PC-3 (cell line): ENCODE measurements around the gene CATSPERZ. TPM values are rescaled to one million over a fixed set of nuclear protein-coding genes. Genes with fewer than 3 reads are reported as not detected.
A peak's percentile ranks its signal among the peaks of the same experiment; 100 is the strongest.

Experiments
- ATAC-seq: fragments of 200-7000 bp; cut with Tn5 transposase; 2 replicates; pipeline ENCODE4 v1.9.1; 2020; ENCODE audit warnings: mild to moderate bottlenecking, moderate library complexity
- BruUV-seq: library from RNA; stranded (reverse); fragments of 400-500 nt; replicated peaks from 2 replicates; lab custom pipeline; 2021; lab: Mats Ljungman, UMichigan
- CTCF ChIA-PET: fragments of 300-600 bp; sonication (Branson Sonifier 250); formaldehyde crosslinking; loops from one replicate; lab custom pipeline; 2022; ENCODE audit warnings: antibody characterized with exemption; lab: Charles Lee
- POLR2A ChIA-PET: fragments of 300-600 bp; sonication (Branson Sonifier 250); formaldehyde crosslinking; loops from one replicate; lab custom pipeline; 2022; ENCODE audit warnings: antibody characterized with exemption; ENCODE audit not compliant: unreplicated experiment; lab: Charles Lee
- DNase-seq: peaks from one replicate; pipeline ENCODE4 v3.0.0-alpha.2; 2015
- H2AFZ ChIP-seq: fragments of 300-600 bp; sonication (generic); 2 replicates; pipeline ENCODE4 v1.6.0; 2016; ENCODE audit warnings: antibody characterized with exemption, low read length
- H3F3A ChIP-seq: fragments of 300-600 bp; sonication (generic); one replicate; pipeline ENCODE4 v1.6.0; 2017; ENCODE audit warnings: antibody characterized with exemption, low read length, control low read depth, mild to moderate bottlenecking; ENCODE audit not compliant: unreplicated experiment
- H3K27ac ChIP-seq: fragments of 300-600 bp; sonication (generic); 2 replicates; pipeline ENCODE4 v1.5.1; 2016; ENCODE audit warnings: mild to moderate bottlenecking, low read length
- H3K27me3 ChIP-seq: fragments of 300-600 bp; sonication (generic); 2 replicates; pipeline ENCODE4 v1.6.1; 2016; ENCODE audit warnings: low read length, mixed read lengths
- H3K36me3 ChIP-seq: fragments of 300-600 bp; sonication (generic); 2 replicates; pipeline ENCODE4 v1.6.1; 2016; ENCODE audit warnings: low read depth, mixed run types, low read length, mixed read lengths
- H3K4me1 ChIP-seq: fragments of 300-600 bp; sonication (generic); 2 replicates; pipeline ENCODE4 v1.5.1; 2016; ENCODE audit warnings: low read length; ENCODE audit not compliant: insufficient read depth
- H3K4me2 ChIP-seq: fragments of 300-600 bp; sonication (generic); 2 replicates; pipeline ENCODE4 v1.6.0; 2016; ENCODE audit warnings: low read length
- H3K4me3 ChIP-seq: fragments of 300-600 bp; sonication (generic); 2 replicates; pipeline ENCODE4 v1.5.1; 2016; ENCODE audit warnings: mild to moderate bottlenecking, low read length, mixed read lengths
- H3K79me2 ChIP-seq: fragments of 300-600 bp; sonication (generic); 2 replicates; pipeline ENCODE4 v1.6.1; 2017; ENCODE audit warnings: low read length, mixed read lengths
- H3K9ac ChIP-seq: fragments of 300-600 bp; sonication (generic); 2 replicates; pipeline ENCODE4 v1.6.0; 2016; ENCODE audit warnings: mild to moderate bottlenecking, low read length
- H3K9me2 ChIP-seq: fragments of 300-600 bp; sonication (generic); replicated peaks from 2 replicates; pipeline ENCODE4 v1.6.1; 2016; ENCODE audit warnings: mixed run types, low read length, mixed read lengths
- H3K9me3 ChIP-seq: fragments of 300-600 bp; sonication (generic); 2 replicates; pipeline ENCODE4 v1.6.1; 2016; ENCODE audit warnings: low read length, mixed read lengths
- H4K20me1 ChIP-seq: fragments of 300-600 bp; sonication (generic); 2 replicates; pipeline ENCODE4 v1.6.1; 2016; ENCODE audit warnings: low read length, mixed read lengths
- EZH2 ChIP-seq: fragments of 300-600 bp; sonication (generic); IDR thresholded peaks from one replicate; pipeline ENCODE4 v1.6.1; 2017; ENCODE audit warnings: antibody characterized with exemption, mild to moderate bottlenecking, low read length; ENCODE audit not compliant: unreplicated experiment
- EZH2phosphoT487 ChIP-seq: fragments of 300-600 bp; sonication (generic); IDR thresholded peaks from 2 replicates; pipeline ENCODE4 v1.6.1; 2018; ENCODE audit warnings: mild to moderate bottlenecking, antibody characterized with exemption, low read length, borderline replicate concordance
- intact Hi-C: fragments of 100-400 bp; cut with micrococcal nuclease; formaldehyde crosslinking; loops from 2 replicates; pipeline ENCODE4 v1.9.0; 2023
- total RNA-seq: library from RNA; depleted of rRNA; stranded (reverse); fragments of >200 nt; gene quantifications from 2 replicates; pipeline ENCODE4 v1.2.3, GENCODE V29; 2014
- TF ChIP-seq, protein P1 (sequence below): fragments of 300-600 bp; sonication (generic); conservative IDR thresholded peaks from 2 replicates; pipeline ENCODE4 v1.5.1; 2017; ENCODE audit warnings: antibody characterized with exemption, low read depth, mild to moderate bottlenecking, low read length

The CATSPERZ gene
- total RNA-seq, 1 experiment from 2014 or later = 9.2 TPM

DNA sequence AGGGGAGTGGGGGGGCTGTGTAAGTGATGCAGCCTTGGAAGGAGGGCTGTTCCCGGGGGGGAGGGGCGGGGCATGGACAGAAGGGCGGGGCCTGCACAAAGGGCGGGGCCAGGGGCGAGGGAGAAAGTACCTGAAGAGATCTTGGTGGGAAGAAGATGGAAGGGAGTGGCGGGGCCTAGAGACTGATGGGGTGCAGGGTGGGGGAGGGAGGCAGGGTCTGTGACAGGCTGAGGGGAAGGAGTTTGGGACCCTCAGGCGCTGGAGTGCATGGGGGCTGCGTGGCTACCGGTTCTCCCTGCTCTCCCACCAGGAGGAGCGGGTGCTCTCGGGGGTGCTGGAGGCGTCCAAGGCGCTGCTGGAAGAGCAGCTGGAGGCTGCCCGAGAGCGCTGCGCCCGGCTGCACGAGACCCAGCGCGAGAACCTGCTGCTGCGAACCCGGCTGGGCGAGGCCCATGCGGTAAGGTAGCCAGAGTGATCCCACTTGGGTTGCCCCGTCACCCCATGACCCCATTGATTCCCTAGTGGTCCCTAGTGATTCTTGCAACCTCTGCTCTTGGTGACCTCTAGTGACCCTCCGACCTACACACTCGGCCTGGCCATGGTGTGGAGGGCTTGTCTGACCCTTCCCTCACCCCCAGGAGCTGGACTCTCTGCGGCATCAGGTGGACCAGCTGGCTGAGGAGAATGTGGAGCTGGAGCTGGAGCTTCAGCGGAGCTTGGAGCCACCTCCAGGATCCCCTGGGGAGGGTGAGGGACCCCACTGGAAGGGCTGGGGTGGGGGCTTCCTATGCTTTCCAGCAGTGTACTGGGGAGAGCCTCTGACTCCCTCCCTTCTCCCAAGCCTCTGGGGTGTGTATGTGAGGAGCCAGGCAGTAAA is 42.9 kb downstream of the CATSPERZ start:
- intact Hi-C loops = no loop called here
- Histone ChIP-seq H3K9me2 (no peaks in the 10 kb centered on the region), H2AFZ (peak overlapping the region; percentile 84), H3K4me1 (peaks cover 12% of the 10 kb centered on the region), H3K27ac (no peak overlapping the region), H3K4me3 (peak overlapping the region; percentile 65), H3F3A (no peaks in the 10 kb centered on the region), H3K9me3 (no peaks in the 10 kb centered on the region), H3K36me3 (no peaks in the 10 kb centered on the region), H3K4me2 (peak overlapping the region; percentile 87), H3K27me3 (no peaks in the 10 kb centered on the region), H3K79me2 (no peaks in the 10 kb centered on the region), H4K20me1 (no peaks in the 10 kb centered on the region), H3K9ac (no peak overlapping the region)
- no peak for DNase-seq
- ChIA-PET CTCF (interaction anchor here (0.6 to 1.5 kb wide), 8 partner anchors 10 to 204 kb away, joined by 3 to 27 read pairs (median 6); partner anchors contain the start of genes PRDX5 and TRMT112), POLR2A (interaction anchor here (0.6 to 0.7 kb wide), 3 partner anchors 12 to 1679 kb away, joined by 3 to 7 read pairs (median 4); partner anchors contain the start of genes PRDX5 and TRMT112)
- ATAC-seq = peak; percentile 1; the same call in 1 of the 2 replicates
- no TSS peak for BruUV-seq
- TF ChIP-seq, protein P1, sequence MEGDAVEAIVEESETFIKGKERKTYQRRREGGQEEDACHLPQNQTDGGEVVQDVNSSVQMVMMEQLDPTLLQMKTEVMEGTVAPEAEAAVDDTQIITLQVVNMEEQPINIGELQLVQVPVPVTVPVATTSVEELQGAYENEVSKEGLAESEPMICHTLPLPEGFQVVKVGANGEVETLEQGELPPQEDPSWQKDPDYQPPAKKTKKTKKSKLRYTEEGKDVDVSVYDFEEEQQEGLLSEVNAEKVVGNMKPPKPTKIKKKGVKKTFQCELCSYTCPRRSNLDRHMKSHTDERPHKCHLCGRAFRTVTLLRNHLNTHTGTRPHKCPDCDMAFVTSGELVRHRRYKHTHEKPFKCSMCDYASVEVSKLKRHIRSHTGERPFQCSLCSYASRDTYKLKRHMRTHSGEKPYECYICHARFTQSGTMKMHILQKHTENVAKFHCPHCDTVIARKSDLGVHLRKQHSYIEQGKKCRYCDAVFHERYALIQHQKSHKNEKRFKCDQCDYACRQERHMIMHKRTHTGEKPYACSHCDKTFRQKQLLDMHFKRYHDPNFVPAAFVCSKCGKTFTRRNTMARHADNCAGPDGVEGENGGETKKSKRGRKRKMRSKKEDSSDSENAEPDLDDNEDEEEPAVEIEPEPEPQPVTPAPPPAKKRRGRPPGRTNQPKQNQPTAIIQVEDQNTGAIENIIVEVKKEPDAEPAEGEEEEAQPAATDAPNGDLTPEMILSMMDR = no peak
- TF ChIP-seq EZH2phosphoT487 (no peak), EZH2 (no peak)

DNA sequence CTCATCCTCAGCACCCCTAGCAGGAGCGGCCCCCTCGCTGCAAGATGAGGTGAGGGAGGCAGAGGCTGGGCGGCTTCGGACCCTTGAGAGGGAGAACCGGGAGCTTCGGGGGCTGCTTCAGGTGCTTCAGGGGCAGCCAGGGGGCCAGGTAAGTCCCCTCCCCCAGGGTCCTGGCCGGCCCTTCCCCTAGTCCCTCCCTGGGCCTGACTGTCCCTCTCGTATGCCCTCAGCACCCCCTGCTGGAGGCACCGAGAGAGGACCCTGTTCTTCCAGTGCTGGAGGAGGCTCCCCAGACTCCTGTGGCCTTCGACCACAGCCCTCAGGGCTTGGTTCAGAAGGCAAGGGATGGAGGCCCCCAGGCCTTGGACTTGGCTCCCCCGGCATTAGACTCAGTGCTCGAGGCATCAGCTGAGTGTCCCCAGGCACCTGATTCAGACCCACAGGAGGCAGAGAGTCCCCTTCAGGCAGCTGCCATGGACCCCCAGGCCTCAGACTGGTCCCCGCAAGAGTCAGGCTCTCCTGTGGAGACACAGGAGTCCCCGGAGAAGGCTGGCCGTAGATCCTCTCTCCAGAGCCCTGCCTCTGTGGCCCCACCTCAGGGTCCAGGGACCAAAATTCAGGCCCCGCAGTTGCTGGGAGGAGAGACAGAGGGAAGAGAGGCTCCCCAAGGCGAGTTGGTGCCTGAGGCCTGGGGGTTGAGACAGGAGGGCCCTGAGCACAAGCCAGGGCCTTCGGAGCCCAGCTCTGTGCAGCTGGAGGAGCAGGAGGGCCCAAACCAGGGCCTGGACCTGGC is 43.8 kb downstream of the CATSPERZ start:
- POLR2A ChIA-PET = no interaction called here
- BruUV-seq = no TSS peak
- H3K9me2 ChIP-seq = no peaks in the 10 kb centered on the region
- intact Hi-C loops = no loop called here
- DNase-seq (peak; percentile 30), ATAC-seq (no peak)
- TF ChIP-seq, protein P1 = peak; percentile 49
- no peak for TF ChIP-seq EZH2phosphoT487
- H3F3A ChIP-seq = no peaks in the 10 kb centered on the region
- H3K79me2 ChIP-seq = no peaks in the 10 kb centered on the region
- H3K4me3 ChIP-seq = no peak overlapping the region
- no peaks in the 10 kb centered on the region for H3K36me3 ChIP-seq
- H3K9me3 ChIP-seq = no peaks in the 10 kb centered on the region
- no peak overlapping the region for H3K27ac ChIP-seq
- H3K27me3 ChIP-seq = no peaks in the 10 kb centered on the region
- H2AFZ ChIP-seq = no peak overlapping the region
- no peak overlapping the region for H3K9ac ChIP-seq
- peaks cover 12% of the 10 kb centered on the region for H3K4me1 ChIP-seq
- CTCF ChIA-PET = no interaction called here
- H4K20me1 ChIP-seq = no peaks in the 10 kb centered on the region
- no peak overlapping the region for H3K4me2 ChIP-seq
